CD14-positive monocyte (primary cell): ENCODE results near the gene SMARCC1. TPM values are rescaled to one million over a fixed set of nuclear protein-coding genes. Genes with fewer than 3 reads are reported as not detected.
"Not testable (repeated sequence)": the region's sequence is repeated elsewhere in the genome, so short reads cannot be mapped to it uniquely, and the experiment has no call there.

ENCODE experiments used
- DNase-seq, 3 donors: peaks; one replicate each; pipeline ENCODE4 v3.0.0-alpha.2; 2011 to 2022
- H2AFZ ChIP-seq: 2 replicates; pipeline ENCODE4 v1.6.0; 2012; ENCODE audit warnings: mild to moderate bottlenecking, low read depth, low read length, inconsistent platforms; ENCODE audit not compliant: insufficient read depth, poor library complexity, severe bottlenecking
- H3K27ac ChIP-seq, 2 donors: 1 replicate in 1 of 2; 2 replicates in 1 of 2; pipeline ENCODE4 v1.5.1; 2012 to 2013; ENCODE audit warnings: low read length in 2 of 2, control low read depth in 1 of 2, inconsistent platforms in 1 of 2, low read depth in 1 of 2, mild to moderate bottlenecking in 1 of 2
- H3K27me3 ChIP-seq, 2 donors: one replicate each; pipeline versions ENCODE4 v1.6.0 to v1.6.1; 2011 to 2013; ENCODE audit warnings: low read length in 2 of 2; ENCODE audit not compliant: control insufficient read depth in 2 of 2, insufficient read depth in 2 of 2
- H3K36me3 ChIP-seq, 2 donors: replicated peaks in 1 of 2; 1 replicate in 1 of 2; 2 replicates in 1 of 2; pipeline versions ENCODE4 v1.5.1 to v1.6.1; 2012 to 2013; ENCODE audit warnings: low read length in 2 of 2, control low read depth in 1 of 2, inconsistent platforms in 1 of 2, mild to moderate bottlenecking in 1 of 2; ENCODE audit not compliant: insufficient read depth in 2 of 2, control insufficient read depth in 1 of 2
- H3K4me1 ChIP-seq, 2 donors: 1 replicate in 1 of 2; 2 replicates in 1 of 2; pipeline versions ENCODE4 v1.5.1 to v1.6.1; 2012 to 2013; ENCODE audit warnings: low read length in 2 of 2, control low read depth in 1 of 2, inconsistent platforms in 1 of 2, mild to moderate bottlenecking in 1 of 2, moderate library complexity in 1 of 2; ENCODE audit not compliant: insufficient read depth in 2 of 2, control insufficient read depth in 1 of 2
- H3K4me2 ChIP-seq: replicated peaks from 2 replicates; pipeline ENCODE3; 2012; ENCODE audit warnings: low read length, moderate library complexity, mild to moderate bottlenecking; ENCODE audit not compliant: poor library complexity, severe bottlenecking; ENCODE audit errors: extremely low read depth
- H3K4me3 ChIP-seq, 3 experiments: fragments of 200-600 bp in 1 of 3; sonication (generic) in 1 of 3; replicated peaks in 1 of 3; 1 replicate in 2 of 3; 2 replicates in 1 of 3; pipeline ENCODE4 v1.5.1; 2011 to 2013; ENCODE audit warnings: low read length in 3 of 3, mild to moderate bottlenecking in 3 of 3, control low read depth in 2 of 3, low read depth in 2 of 3, inconsistent platforms in 1 of 3, moderate library complexity in 1 of 3
- H3K79me2 ChIP-seq: 2 replicates; pipeline ENCODE4 v1.6.0; 2012; ENCODE audit warnings: mild to moderate bottlenecking, control low read depth, inconsistent platforms, low read length, moderate library complexity; ENCODE audit not compliant: insufficient read depth
- H3K9ac ChIP-seq: 2 replicates; pipeline ENCODE4 v1.6.0; 2017; ENCODE audit warnings: low read length, mild to moderate bottlenecking; ENCODE audit not compliant: insufficient read depth, poor library complexity, severe bottlenecking
- H3K9me3 ChIP-seq, 2 donors: replicated peaks in 1 of 2; 1 replicate in 1 of 2; 2 replicates in 1 of 2; pipeline versions ENCODE4 v1.5.1 to v1.6.1; 2012 to 2013; ENCODE audit warnings: low read length in 2 of 2, control low read depth in 1 of 2; ENCODE audit not compliant: control insufficient read depth in 1 of 2, insufficient read depth in 1 of 2
- H4K20me1 ChIP-seq: 2 replicates; pipeline ENCODE4 v1.6.0; 2012; ENCODE audit warnings: mild to moderate bottlenecking, low read length, control low read depth, moderate library complexity; ENCODE audit not compliant: insufficient read depth
- H3K27ac Mint-ChIP-seq, 7 donors: one replicate each; pipeline ENCODE4 v1.8.0; 2020; ENCODE audit warnings: mild to moderate bottlenecking in 7 of 7, mixed read lengths in 7 of 7, moderate library complexity in 6 of 7, inconsistent platforms in 2 of 7
- H3K27me3 Mint-ChIP-seq, 3 donors: one replicate each; pipeline ENCODE4 v1.8.0; 2021 to 2022; ENCODE audit warnings: low read depth in 3 of 3, mild to moderate bottlenecking in 3 of 3, mixed read lengths in 3 of 3, moderate library complexity in 3 of 3, inconsistent platforms in 1 of 3
- H3K36me3 Mint-ChIP-seq, 2 donors: one replicate each; pipeline ENCODE4 v1.8.0; 2020; ENCODE audit warnings: mixed read lengths in 2 of 2, inconsistent platforms in 1 of 2, mild to moderate bottlenecking in 1 of 2
- H3K4me1 Mint-ChIP-seq: one replicate; pipeline ENCODE4 v1.8.0; 2020; ENCODE audit warnings: mild to moderate bottlenecking, mixed read lengths
- H3K4me3 Mint-ChIP-seq, 2 donors: one replicate each; pipeline ENCODE4 v1.8.0; 2020; ENCODE audit warnings: mild to moderate bottlenecking in 2 of 2, mixed read lengths in 2 of 2, moderate library complexity in 1 of 2
- H3K9me3 Mint-ChIP-seq, 7 donors: one replicate each; pipeline ENCODE4 v1.8.0; 2020 to 2022; ENCODE audit warnings: mixed read lengths in 7 of 7, mild to moderate bottlenecking in 6 of 7, moderate library complexity in 6 of 7, inconsistent platforms in 2 of 7
- CTCF ChIP-seq: fragments of 200-600 bp; IDR thresholded peaks from one replicate; pipeline ENCODE4 v1.8.0; 2022; ENCODE audit warnings: antibody characterized with exemption, mild to moderate bottlenecking
- WGBS: methylation state at CpG from one replicate; pipeline ENCODE4 v1.1.5; 2013; ENCODE audit warnings: missing lambda C conversion rate; ENCODE audit not compliant: insufficient coverage; 5-methylcytosine and 5-hydroxymethylcytosine counted together
- intact Hi-C, 2 donors: fragments of 100-400 bp; cut with micrococcal nuclease; formaldehyde crosslinking; loops; one replicate each; pipeline versions ENCODE4 v1.15.0 to v1.15.1; 2023
- polyA plus RNA-seq, 3 donors: library from polyadenylated mRNA; depleted of rRNA in 1 of 3; unstranded in 2 of 3; stranded (reverse) in 1 of 3; fragments of 300-500 nt in 2 of 3; fragments of >200 nt in 1 of 3; fragmentation: Illumina TruSeq in 2 of 3; gene quantifications; 1 replicate in 2 of 3; 2 replicates in 1 of 3; pipeline ENCODE4 v1.2.3, GENCODE V29; 2012 to 2021

SMARCC1 gene
- polyA plus RNA-seq, 3 donors: 8.8 to 33.5 (median 20.5) TPM

- no peak overlapping the region for H3K4me2 ChIP-seq
- peaks cover 62% of the 10 kb centered on the region for H3K79me2 ChIP-seq
- H3K36me3 ChIP-seq: peaks cover 16 to 27% of the 10 kb centered on the region in 2 donors
- no peak for TF ChIP-seq CTCF
- Mint-ChIP-seq H3K27ac (peak overlapping the region in 3 of 7 donors; percentile 21 to 57 (median 55)), H3K4me3 (no peak overlapping the region), H3K9me3 (peaks cover 0 to 3% (median 0%) of the 10 kb centered on the region in 7 donors), H3K4me1 (no peaks in the 10 kb centered on the region), H3K36me3 (peaks cover 22 to 65% of the 10 kb centered on the region in 2 donors), H3K27me3 (peaks cover 0 to 1% (median 0%) of the 10 kb centered on the region in 3 donors)
- H3K4me1 ChIP-seq: no peaks in the 10 kb centered on the region
- no peak overlapping the region for H3K4me3 ChIP-seq
- H3K27ac ChIP-seq: no peak overlapping the region
- intact Hi-C loops: no loop called here
- DNase-seq: no peak
- H3K9me3 ChIP-seq: no peaks in the 10 kb centered on the region
- no peak overlapping the region for H3K9ac ChIP-seq
- no peak overlapping the region for H2AFZ ChIP-seq
- H3K27me3 ChIP-seq: no peaks in the 10 kb centered on the region
- 96% methylated on average over 8 of the region's 14 CpGs for WGBS
- H4K20me1 ChIP-seq: peaks cover 11% of the 10 kb centered on the region
These were observed 23.2 kb downstream of the SMARCC1 start for GRCh38 chr3:47758261-47759025.

- Mint-ChIP-seq H3K4me3 (no peak overlapping the region), H3K9me3 (peaks cover 0 to 3% (median 0%) of the 10 kb centered on the region in 7 donors), H3K27ac (peak overlapping the region in 2 of 7 donors; percentile 15 to 50), H3K27me3 (peaks cover 0 to 1% (median 0%) of the 10 kb centered on the region in 3 donors), H3K4me1 (peaks cover 1% of the 10 kb centered on the region), H3K36me3 (peaks cover 19 to 54% of the 10 kb centered on the region in 2 donors)
- H4K20me1 ChIP-seq: peaks cover 23% of the 10 kb centered on the region
- H3K79me2 ChIP-seq: peaks cover 89% of the 10 kb centered on the region
- no peak overlapping the region for H3K4me3 ChIP-seq
- H3K9me3 ChIP-seq: no peaks in the 10 kb centered on the region
- WGBS: 100% methylated on average over 3 of the region's 3 CpGs
- H3K4me1 ChIP-seq: no peaks in the 10 kb centered on the region
- TF ChIP-seq CTCF: no peak
- H3K4me2 ChIP-seq: no peak overlapping the region
- H3K27me3 ChIP-seq: no peaks in the 10 kb centered on the region
- DNase-seq: no peak
- no peak overlapping the region for H3K27ac ChIP-seq
- H3K36me3 ChIP-seq: peaks cover 7 to 23% of the 10 kb centered on the region in 2 donors
- no peak overlapping the region for H3K9ac ChIP-seq
- intact Hi-C loops: no loop called here
- H2AFZ ChIP-seq: no peak overlapping the region
These were observed 29.0 kb downstream of the SMARCC1 start for GRCh38 chr3:47752716-47753115.

GRCh38 chr3:47750811-47751354 is 30.8 kb downstream of the SMARCC1 start:
- H3K9me3 ChIP-seq, H3K9me3 Mint-ChIP-seq, H3K27ac ChIP-seq, H3K4me1 Mint-ChIP-seq, DNase-seq, H3K4me2 ChIP-seq, H3K4me3 ChIP-seq, H3K4me3 Mint-ChIP-seq, intact Hi-C loops, H3K27me3 Mint-ChIP-seq, H3K9ac ChIP-seq, H3K27me3 ChIP-seq, H2AFZ ChIP-seq, H3K4me1 ChIP-seq: not testable (repeated sequence)
- Histone ChIP-seq H4K20me1 (peaks cover 25% of the 10 kb centered on the region), H3K36me3 (peaks cover 2 to 12% of the 10 kb centered on the region in 2 donors), H3K79me2 (peaks cover 82% of the 10 kb centered on the region)
- Mint-ChIP-seq H3K36me3 (peaks cover 11 to 47% of the 10 kb centered on the region in 2 donors), H3K27ac (peak overlapping the region in 2 of 7 donors; percentile 50 to 51)
- 93% methylated on average over 8 of the region's 12 CpGs for WGBS
